Brain microvascular endothelial cell (primary cell): ENCODE results near the gene TMEM190.

Experiments used
- DNase-seq: peaks from one replicate; pipeline ENCODE4 v3.0.0-alpha.2; 2020
- H3K27ac ChIP-seq: fragments of 250-450 bp; sonication (Bioruptor Pico); 2 replicates; pipeline ENCODE4 v1.5.1; 2020; ENCODE audit warnings: mild to moderate bottlenecking, moderate library complexity
- H3K27me3 ChIP-seq: fragments of 250-450 bp; sonication (Bioruptor Pico); replicated peaks from 2 replicates; pipeline ENCODE4 v1.5.1; 2020; ENCODE audit warnings: mild to moderate bottlenecking
- H3K36me3 ChIP-seq: fragments of 250-450 bp; sonication (Bioruptor Pico); replicated peaks from 2 replicates; pipeline ENCODE4 v1.5.1; 2020; ENCODE audit warnings: mild to moderate bottlenecking
- H3K4me3 ChIP-seq: 2 replicates; pipeline ENCODE4 v1.5.1; 2011; ENCODE audit warnings: low read depth, mild to moderate bottlenecking, control low read depth, low read length, moderate library complexity
- CTCF ChIP-seq: IDR thresholded peaks from 2 replicates; pipeline ENCODE4 v1.5.1; 2011; ENCODE audit warnings: low read depth, mild to moderate bottlenecking, moderate library complexity, low read length, control low read depth, inconsistent platforms; ENCODE audit errors: missing control alignments
- in situ Hi-C: cut with HindIII; loops from 2 replicates; pipeline ENCODE4 v1.10.0; 2017; ENCODE audit warnings: low sequenced_read_pairs, low pct_ligation_motif_present

TMEM190 gene

GRCh38 chr19:55373306-55373992 lies 3.2 kb upstream of the TMEM190 start:
- in situ Hi-C loops = no loop called here

DNA sequence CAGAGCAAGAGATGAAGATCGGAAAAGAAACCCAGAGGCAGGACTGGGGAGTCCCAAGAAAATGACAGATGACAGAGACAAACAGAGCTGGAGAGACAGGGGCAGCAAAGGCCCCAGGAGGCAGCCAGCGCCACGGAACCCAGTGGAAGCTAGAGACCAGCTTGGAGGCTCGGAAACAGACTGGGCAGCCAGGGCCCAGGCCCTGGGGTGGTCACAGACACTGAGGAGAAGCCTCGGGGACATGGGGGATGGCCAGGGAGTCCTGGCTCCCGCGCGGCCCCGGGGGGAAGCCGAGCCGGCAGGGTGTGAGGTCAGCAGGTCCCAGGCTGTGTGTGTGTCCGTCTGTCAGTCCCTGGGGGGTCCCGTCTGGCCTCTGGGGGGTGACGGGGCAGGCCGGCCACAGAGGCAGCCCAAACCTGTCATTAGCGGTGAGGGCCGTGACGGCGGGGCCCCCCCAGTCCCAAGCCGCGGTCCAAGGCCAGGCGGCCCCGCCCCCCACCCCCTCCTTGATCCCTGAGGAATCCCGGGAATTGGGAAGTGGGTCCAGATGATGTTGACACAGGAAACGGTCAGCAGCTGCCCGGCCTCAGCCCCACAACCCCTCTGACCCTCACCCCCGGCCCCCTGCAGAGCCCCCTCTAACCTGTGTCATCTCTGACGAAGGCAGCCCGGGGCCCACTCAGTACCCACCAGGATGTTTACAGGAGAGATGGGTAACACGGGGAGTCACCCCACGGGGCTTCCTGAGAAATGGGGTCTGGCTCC lies 2.5 kb upstream of the TMEM190 start:
- Histone ChIP-seq H3K27me3 (peaks cover 2% of the 10 kb centered on the region), H3K27ac (no peak overlapping the region), H3K4me3 (no peak overlapping the region), H3K36me3 (no peaks in the 10 kb centered on the region)
- TF ChIP-seq CTCF = no peak
- in situ Hi-C loops = no loop called here
- DNase-seq = no peak

More at GRCh38 chr19:55373306-55373992, 3.2 kb upstream of the TMEM190 start:
- Histone ChIP-seq H3K27ac (no peak overlapping the region), H3K4me3 (no peak overlapping the region), H3K36me3 (no peaks in the 10 kb centered on the region), H3K27me3 (peaks cover 2% of the 10 kb centered on the region)
- TF ChIP-seq CTCF = no peak
- DNase-seq = no peak

DNA sequence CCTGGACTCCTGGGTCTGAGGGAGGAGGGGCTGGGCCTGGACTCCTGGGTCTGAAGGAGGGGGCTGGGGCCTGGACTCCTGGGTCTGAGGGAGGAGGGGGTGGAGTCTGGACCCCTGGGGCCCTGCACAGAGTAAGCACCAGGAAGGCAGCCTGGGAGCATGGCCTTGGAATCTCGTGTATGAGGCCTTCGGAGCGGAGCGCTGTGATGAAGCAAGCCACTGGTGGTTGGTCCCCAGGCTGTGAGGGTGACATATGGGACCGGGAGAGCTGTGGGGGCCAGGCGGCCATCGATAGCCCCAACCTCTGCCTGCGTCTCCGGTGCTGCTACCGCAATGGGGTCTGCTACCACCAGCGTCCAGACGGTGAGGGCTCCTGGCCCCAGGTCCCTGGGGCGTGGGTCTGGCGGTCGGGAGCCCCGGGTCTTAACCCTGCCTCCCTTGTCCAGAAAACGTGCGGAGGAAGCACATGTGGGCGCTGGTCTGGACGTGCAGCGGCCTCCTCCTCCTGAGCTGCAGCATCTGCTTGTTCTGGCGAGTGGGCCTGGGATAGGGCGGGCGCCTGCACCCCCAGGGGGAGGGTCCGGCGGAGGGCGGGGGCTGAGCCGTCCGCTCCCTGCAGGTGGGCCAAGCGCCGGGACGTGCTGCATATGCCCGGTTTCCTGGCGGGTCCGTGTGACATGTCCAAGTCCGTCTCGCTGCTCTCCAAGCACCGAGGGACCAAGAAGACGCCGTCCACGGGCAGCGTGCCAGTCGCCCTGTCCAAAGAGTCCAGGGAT lies 918 bp downstream of the TMEM190 start:
- H3K4me3 ChIP-seq = no peak overlapping the region
- no peak overlapping the region for H3K27ac ChIP-seq
- H3K27me3 ChIP-seq = peaks cover 2% of the 10 kb centered on the region
- in situ Hi-C loops = loop anchor here (25.0 kb wide), 1 partner anchor 235 kb away; the partner anchor contains the start of genes ZNF524, ZNF784 and ZNF865
- DNase-seq = no peak
- no peaks in the 10 kb centered on the region for H3K36me3 ChIP-seq
- no peak for TF ChIP-seq CTCF

GRCh38 chr19:55379174-55379573 lies 2.5 kb downstream of the TMEM190 start:
- TF ChIP-seq CTCF = no peak
- H3K27me3 ChIP-seq = peaks cover 2% of the 10 kb centered on the region

DNA sequence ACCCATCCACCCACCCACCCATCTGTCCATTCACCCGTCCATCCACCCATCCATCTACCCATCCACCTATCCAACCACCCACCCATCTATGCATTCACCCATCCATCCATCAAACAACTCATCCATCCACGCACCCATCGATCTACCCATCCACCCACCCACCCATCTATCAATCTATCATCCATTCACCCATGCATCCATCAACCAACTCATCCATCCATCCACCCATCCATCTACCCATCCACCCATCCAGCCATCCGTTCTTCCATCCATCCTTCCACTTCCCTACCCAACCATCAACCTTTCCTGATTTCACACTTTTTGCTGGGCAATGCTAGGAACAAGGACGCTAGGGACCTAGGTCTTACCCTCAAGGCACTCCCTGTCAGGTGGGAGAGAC lies 5.4 kb downstream of the TMEM190 start:
- H3K36me3 ChIP-seq = peaks cover 2% of the 10 kb centered on the region
- peaks cover 2% of the 10 kb centered on the region for H3K27me3 ChIP-seq
- no peak for TF ChIP-seq CTCF
- in situ Hi-C loops = loop anchor here (25.0 kb wide), 1 partner anchor 230 kb away; the partner anchor contains the start of genes ZNF524, ZNF784 and ZNF865
- H3K4me3 ChIP-seq = no peak overlapping the region
- no peak for DNase-seq
- H3K27ac ChIP-seq = no peak overlapping the region

More at GRCh38 chr19:55379174-55379573, 2.5 kb downstream of the TMEM190 start:
- in situ Hi-C loops = loop anchor here (25.0 kb wide), 1 partner anchor 233 kb away; the partner anchor contains the start of genes ZNF524, ZNF784 and ZNF865
- Histone ChIP-seq H3K36me3 (no peaks in the 10 kb centered on the region), H3K27ac (no peak overlapping the region), H3K4me3 (no peak overlapping the region)
- no peak for DNase-seq
